Mononuclear cell (primary cell): ENCODE results near the gene MTFR1L. TPM values are rescaled to one million over a fixed set of nuclear protein-coding genes. Genes with fewer than 3 reads are reported as not detected.

Experiments
- H3K27me3 ChIP-seq: 2 replicates; pipeline ENCODE4 v1.6.0; 2011; ENCODE audit warnings: low read length, control low read depth; ENCODE audit not compliant: insufficient read depth
- H3K4me1 ChIP-seq: 2 replicates; pipeline ENCODE4 v1.5.1; 2011; ENCODE audit warnings: mild to moderate bottlenecking, low read length, control low read depth; ENCODE audit not compliant: insufficient read depth
- H3K4me3 ChIP-seq: 2 replicates; pipeline ENCODE4 v1.5.1; 2011; ENCODE audit warnings: mild to moderate bottlenecking, low read length, moderate library complexity
- H3K9me3 ChIP-seq: 2 replicates; pipeline ENCODE4 v1.5.1; 2011; ENCODE audit warnings: low read depth, mild to moderate bottlenecking, control low read depth, low read length
- total RNA-seq: library from RNA; depleted of rRNA; stranded (reverse); fragments of >200 nt; gene quantifications from one replicate; pipeline ENCODE4 v1.2.3, GENCODE V29; 2012

Gene MTFR1L
- total RNA-seq, 1 donor: 17.0 TPM

- Histone ChIP-seq H3K4me3 (no peak overlapping the region), H3K9me3 (no peaks in the 10 kb centered on the region), H3K27me3 (no peaks in the 10 kb centered on the region), H3K4me1 (peaks cover 43% of the 10 kb centered on the region)
Measured at GRCh38 chr1:25869909-25870606, 50.3 kb downstream of the MTFR1L start.

DNA sequence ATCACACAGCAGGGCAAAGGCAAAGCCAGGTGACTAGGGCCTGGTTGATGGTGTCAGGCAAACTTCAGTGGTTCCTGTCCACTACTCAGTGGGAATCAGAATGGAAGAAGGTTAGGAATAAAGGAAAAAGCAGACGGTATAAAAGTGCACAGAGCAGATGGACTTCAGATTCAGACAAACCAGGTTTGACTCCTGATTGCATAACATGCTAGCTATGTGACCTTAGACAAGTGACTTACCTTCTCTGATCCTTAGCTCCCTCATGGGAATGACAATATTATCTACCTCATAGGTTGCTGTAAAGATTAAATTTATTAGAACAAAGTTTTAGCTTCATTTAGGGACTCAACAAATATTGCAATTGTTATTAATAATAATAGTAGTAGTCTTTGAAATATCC lies 50.9 kb downstream of the MTFR1L start:
- Histone ChIP-seq H3K4me1 (peaks cover 45% of the 10 kb centered on the region), H3K9me3 (no peaks in the 10 kb centered on the region), H3K27me3 (no peaks in the 10 kb centered on the region), H3K4me3 (no peak overlapping the region)

GRCh38 chr1:25871086-25871703 lies 51.4 kb downstream of the MTFR1L start:
- H3K4me3 ChIP-seq: no peak overlapping the region
- peaks cover 51% of the 10 kb centered on the region for H3K4me1 ChIP-seq
- no peaks in the 10 kb centered on the region for H3K27me3 ChIP-seq
- H3K9me3 ChIP-seq: no peaks in the 10 kb centered on the region

- Histone ChIP-seq H3K4me1 (peaks cover 56% of the 10 kb centered on the region), H3K4me3 (no peak overlapping the region), H3K9me3 (no peaks in the 10 kb centered on the region), H3K27me3 (no peaks in the 10 kb centered on the region)
Measured at GRCh38 chr1:25871704-25872494, 52.1 kb downstream of the MTFR1L start.

- Histone ChIP-seq H3K4me1 (peaks cover 56% of the 10 kb centered on the region), H3K9me3 (no peaks in the 10 kb centered on the region), H3K4me3 (no peak overlapping the region), H3K27me3 (no peaks in the 10 kb centered on the region)
Measured at GRCh38 chr1:25872713-25873112, 53.0 kb downstream of the MTFR1L start.

- peaks cover 56% of the 10 kb centered on the region for H3K4me1 ChIP-seq
- H3K9me3 ChIP-seq: no peaks in the 10 kb centered on the region
- H3K27me3 ChIP-seq: no peaks in the 10 kb centered on the region
- H3K4me3 ChIP-seq: no peak overlapping the region
Measured at GRCh38 chr1:25873120-25873519, 53.4 kb downstream of the MTFR1L start.

- no peaks in the 10 kb centered on the region for H3K27me3 ChIP-seq
- no peak overlapping the region for H3K4me3 ChIP-seq
- no peaks in the 10 kb centered on the region for H3K9me3 ChIP-seq
- H3K4me1 ChIP-seq: peaks cover 56% of the 10 kb centered on the region
Measured at GRCh38 chr1:25874209-25874608, 54.5 kb downstream of the MTFR1L start.

DNA sequence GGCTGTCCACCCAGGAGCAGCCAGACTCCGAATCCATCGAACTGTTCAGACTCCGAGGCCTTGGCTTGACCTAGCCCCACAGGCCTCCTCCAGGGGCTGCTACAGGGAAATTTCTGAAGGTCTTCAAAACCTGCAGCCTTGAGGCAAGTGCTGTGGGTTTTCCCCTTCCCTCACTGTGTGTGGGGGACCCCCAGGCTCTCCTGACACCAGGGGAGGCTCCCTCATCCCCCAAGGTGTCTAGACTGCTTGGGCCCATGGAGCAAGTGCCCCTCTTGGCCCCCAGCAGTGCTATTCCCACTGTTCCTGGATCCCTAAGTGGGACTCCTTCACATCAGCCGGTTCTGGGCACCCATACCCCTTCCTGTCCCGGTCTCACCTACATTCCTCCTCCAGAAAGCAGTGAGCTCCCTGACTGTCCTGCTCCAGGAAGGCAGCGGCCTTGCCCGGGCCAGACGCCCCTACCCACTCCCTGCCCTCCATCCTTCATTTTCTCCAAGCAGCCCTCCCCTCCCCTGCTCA lies 54.9 kb downstream of the MTFR1L start:
- Histone ChIP-seq H3K27me3 (no peaks in the 10 kb centered on the region), H3K4me3 (peak overlapping the region; percentile 44), H3K4me1 (peaks cover 56% of the 10 kb centered on the region), H3K9me3 (no peaks in the 10 kb centered on the region)

DNA sequence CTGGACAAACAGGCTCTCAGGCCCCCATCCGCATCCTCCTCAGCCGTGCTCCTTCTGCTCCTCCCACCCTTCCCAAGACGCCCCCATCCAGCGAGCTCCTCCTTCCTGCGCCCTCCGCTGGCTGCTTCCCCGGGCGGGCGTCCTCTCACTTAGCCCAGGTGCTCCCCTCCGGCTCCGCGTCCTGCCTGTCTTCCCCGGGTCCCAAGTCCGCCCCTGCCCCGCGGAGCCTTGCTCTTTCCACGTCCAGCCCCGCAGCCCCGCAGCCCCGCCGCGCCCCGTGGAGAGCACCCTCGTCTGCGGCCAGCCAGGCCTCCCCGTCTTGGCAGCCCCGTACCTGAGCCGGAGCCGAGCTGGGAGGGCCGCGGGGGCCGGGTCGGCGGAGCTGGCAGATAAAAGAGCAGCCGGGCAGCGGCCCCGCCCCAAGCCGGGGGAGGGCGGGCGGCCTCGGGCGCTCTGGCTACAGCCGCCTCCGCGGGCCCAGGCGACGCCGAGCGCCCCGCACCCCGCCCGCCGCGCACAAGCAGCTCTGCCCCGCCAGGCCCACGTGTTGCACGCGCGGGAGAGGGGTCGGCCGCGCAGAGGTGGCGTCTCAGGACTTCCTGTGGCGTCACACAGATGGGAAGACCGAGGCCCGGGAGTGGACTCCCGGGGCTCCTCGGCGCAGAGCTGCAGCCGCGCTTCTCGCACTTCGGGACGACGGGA lies 55.6 kb downstream of the MTFR1L start, which contains the start of gene PAQR7:
PAQR7 (minus strand) TSS at position 555 of the 702 bp plus-strand sequence. CDS start 11,869 bp downstream, outside the sequence.
- Histone ChIP-seq H3K27me3 (no peaks in the 10 kb centered on the region), H3K9me3 (no peaks in the 10 kb centered on the region), H3K4me3 (peak within 1 kb of the TSS; percentile 44), H3K4me1 (peaks cover 55% of the 10 kb centered on the region)

DNA sequence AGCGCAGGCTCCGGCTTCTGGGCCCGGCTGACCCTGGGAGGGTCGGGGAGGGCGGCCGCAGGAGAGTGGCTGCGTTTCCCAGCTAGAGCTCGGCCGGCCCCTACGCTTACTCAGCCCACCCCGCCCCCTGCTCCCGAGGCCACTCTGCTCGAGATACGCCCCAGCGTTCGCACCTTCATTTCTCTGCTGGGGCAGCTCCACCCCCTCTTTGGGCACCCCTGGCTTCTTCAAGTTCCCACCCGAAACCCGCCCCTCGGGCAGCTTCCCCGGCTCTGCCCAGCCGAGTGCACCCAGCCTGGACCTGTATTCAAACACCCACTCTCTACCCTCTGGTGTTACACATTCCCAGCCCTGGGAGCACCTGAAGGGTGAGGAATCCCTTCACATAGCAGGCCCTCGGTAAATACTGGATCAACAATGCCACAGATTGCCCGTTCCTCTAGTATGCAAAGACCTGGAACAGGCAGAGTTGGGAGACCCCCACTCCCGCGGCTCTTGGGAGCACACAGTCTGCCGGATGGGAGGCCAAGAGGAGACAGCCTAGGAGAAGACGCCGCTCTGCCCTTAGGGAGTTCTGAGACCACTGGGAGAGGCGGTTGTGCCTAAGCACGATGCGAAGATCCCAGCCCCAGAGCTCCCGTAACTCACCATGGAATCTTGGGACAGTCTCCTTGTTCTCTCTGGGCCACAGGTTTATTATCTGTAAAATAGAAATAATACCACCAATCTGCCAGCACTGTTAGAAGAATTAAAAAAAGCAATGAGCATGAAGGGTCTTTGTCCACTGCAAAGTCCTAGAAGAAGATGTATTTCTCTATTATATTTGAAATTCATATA lies 56.3 kb downstream of the MTFR1L start:
- Histone ChIP-seq H3K9me3 (no peaks in the 10 kb centered on the region), H3K27me3 (no peaks in the 10 kb centered on the region), H3K4me3 (peak overlapping the region; percentile 44), H3K4me1 (peaks cover 49% of the 10 kb centered on the region)

DNA sequence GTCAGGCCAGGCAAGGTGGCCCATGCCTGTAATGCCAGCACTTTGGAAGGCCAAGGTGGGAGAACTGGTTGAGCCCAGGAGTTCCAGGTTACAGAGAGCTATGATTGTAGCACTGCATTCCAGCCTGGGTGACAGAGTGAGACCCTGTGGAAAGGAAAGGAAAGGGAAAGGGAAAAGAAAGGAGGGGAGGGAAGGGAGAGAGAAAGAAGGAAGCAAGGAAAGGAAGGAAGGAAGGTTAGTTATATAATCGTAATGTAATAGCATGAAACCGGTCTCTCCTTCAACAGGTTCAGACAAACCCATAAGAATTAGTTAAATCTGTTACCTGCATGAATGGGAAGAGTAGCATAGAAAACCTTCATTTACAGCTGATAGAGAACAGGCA lies 56.9 kb downstream of the MTFR1L start:
- no peaks in the 10 kb centered on the region for H3K9me3 ChIP-seq
- H3K4me3 ChIP-seq: no peak overlapping the region

GRCh38 chr1:25877155-25877554 lies 57.4 kb downstream of the MTFR1L start:
- peaks cover 38% of the 10 kb centered on the region for H3K4me1 ChIP-seq
- H3K27me3 ChIP-seq: no peaks in the 10 kb centered on the region
- H3K9me3 ChIP-seq: no peaks in the 10 kb centered on the region
- no peak overlapping the region for H3K4me3 ChIP-seq

More for the DNA sequence above, 56.9 kb downstream of the MTFR1L start:
- H3K4me1 ChIP-seq: peaks cover 42% of the 10 kb centered on the region
- H3K27me3 ChIP-seq: no peaks in the 10 kb centered on the region

GRCh38 chr1:25878690-25879089 lies 58.9 kb downstream of the MTFR1L start:
- Histone ChIP-seq H3K4me3 (no peak overlapping the region), H3K4me1 (peaks cover 23% of the 10 kb centered on the region), H3K27me3 (no peaks in the 10 kb centered on the region), H3K9me3 (no peaks in the 10 kb centered on the region)

DNA sequence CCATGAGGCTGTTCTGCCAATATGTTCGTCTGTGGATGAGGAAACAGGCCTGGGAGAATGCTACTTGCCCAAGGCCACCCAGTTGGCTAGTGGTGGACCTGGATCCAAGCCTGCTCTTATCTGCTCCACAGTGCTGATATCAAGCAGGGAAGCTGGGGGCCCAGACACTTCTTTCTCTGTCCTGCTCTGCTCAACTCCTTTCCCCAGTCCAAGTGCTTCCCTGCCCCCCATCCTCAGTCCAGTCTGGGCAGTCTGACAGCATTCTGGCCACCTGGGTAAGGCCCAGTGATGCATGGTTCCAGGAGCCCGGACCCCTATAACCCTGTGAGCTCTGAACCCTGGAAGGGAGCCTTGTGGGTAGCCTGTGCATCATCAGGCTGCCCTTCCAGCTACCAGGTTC lies 59.9 kb downstream of the MTFR1L start:
- peaks cover 17% of the 10 kb centered on the region for H3K4me1 ChIP-seq
- no peaks in the 10 kb centered on the region for H3K27me3 ChIP-seq
- no peaks in the 10 kb centered on the region for H3K9me3 ChIP-seq
- no peak overlapping the region for H3K4me3 ChIP-seq
